Activated T-cell treated with anti-CD3 and anti-CD28 coated beads for 48 hours (primary cell): ENCODE results near the gene FOLR2.

Source experiments
- DNase-seq: peaks from one replicate; pipeline ENCODE4 v3.0.0-alpha.2; 2020; ENCODE audit warnings: low read depth

The FOLR2 gene

DNA sequence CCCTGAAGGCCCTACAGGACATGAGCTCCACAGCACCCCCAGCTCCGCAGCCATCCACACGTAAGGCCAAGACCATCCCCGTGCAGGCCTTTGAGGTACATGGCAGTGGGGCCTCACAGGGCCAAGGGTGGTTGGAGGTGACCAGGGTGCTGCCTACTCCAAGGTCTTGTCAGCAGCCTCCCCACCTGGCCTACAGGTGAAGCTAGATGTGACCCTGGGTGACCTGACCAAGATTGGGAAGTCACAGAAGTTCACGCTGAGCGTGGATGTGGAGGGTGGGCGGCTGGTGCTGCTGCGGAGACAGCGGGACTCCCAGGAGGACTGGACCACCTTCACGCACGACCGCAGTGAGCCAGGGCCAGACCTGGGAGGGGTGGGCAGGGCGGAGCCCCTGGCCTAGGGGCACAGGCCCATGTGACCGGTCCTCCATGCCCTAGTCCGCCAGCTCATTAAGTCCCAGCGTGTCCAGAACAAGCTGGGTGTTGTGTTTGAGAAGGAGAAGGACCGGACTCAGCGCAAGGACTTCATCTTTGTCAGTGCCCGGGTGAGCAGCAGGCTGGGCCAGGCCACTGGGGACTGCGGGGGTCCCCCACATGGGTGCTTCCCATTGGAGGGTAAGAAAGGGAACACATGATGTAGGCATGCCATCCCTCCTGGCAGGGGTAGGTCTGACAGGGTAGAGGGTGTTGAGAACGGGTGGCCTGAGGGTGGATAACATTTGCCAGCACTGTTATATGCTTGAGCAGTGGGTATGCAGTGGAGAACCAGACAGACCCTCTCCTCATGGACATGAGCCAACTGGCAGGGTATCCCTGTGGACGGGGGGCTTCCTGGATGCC is 13.6 kb downstream of the FOLR2 start:
- no peak for DNase-seq

DNA sequence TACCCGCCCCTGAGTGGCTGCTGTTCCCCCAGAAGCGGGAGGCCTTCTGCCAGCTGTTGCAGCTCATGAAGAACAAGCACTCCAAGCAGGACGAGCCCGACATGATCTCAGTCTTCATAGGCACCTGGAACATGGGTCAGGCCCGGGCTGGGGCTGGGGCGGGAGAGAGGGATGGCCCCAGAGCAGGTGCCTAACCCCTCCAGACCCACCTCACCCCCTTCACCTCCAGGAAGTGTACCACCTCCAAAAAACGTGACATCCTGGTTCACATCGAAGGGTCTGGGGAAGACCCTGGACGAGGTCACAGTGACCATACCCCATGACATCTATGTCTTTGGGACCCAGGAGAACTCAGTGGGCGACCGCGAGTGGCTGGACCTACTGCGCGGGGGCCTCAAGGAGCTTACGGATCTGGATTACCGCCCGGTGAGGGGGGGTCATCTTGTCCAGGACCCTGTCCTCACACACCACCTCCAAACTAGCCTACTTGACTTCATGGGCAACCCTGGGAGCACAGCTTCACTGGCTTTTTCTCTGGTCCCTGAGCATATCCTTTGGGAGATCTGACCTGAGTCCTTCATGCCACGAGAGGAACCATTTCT is 14.3 kb downstream of the FOLR2 start:
- DNase-seq = no peak

DNA sequence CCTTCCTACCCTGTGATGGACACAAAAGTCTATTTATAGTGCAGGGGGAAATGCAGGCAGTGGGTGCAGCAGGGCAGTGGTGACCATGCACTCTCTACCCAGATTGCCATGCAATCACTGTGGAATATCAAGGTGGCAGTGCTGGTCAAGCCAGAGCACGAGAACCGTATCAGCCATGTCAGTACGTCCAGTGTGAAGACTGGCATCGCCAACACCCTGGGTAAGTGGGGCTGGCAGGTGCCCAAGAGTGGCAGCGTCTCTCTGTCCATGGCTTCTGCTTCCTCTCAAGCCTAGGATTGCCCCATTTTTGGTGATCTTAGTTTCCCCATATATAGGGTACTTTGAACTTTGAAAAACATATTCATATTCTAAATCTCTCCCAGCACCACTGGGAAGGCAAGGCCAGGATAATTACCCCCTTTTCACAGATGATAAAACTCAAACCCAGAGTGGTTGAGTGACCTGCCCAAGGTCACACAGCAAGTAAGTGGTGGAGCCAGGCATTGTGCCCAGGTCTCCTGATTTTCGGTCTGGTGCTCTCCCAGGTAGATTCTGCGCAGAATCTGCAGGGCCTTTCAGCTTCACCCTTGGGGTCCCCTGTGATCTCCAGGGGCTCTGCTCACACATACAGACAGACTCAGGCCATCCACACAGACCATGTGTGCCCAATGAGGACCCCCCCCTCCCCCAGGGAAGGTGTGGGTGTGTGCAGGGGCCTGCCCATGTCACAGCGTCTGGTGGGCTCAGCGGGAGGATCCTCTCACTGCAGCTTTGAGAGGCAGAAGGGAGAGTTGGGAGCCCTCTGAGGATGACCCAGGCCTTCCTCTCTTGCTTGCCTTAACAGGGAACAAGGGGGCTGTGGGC is 15.0 kb downstream of the FOLR2 start:
- DNase-seq = no peak

DNA sequence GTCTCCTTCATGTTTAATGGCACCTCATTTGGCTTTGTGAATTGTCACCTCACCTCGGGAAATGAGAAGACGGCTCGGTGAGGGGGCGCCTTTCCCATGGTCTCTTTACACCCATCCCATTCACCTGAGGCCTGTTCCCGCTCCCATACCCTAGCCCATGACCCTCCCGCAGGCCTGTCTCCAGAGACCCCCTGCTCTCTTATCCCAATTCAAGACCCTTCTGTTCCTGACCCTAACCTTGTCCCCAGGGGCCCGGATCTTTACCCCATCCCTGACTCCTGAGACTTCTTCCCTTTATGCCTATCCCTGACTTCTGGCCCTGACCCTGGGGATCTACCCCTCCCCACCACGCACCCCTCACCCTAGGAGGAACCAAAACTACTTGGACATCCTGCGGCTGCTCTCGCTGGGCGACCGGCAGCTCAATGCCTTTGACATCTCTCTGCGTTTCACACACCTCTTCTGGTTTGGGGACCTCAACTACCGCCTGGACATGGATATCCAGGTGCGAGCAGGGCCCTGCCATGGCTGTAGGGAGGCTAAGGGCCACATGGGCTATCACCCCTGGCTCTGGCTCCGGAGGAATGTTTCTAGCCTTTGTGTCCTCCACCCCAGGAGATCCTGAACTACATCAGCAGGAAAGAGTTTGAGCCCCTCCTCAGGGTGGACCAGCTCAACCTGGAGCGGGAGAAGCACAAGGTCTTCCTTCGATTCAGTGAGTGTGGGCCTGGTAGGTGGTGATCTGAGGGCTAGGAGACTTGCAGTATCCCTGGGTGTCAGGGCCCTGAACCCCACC is 15.9 kb downstream of the FOLR2 start:
- no peak for DNase-seq

DNA sequence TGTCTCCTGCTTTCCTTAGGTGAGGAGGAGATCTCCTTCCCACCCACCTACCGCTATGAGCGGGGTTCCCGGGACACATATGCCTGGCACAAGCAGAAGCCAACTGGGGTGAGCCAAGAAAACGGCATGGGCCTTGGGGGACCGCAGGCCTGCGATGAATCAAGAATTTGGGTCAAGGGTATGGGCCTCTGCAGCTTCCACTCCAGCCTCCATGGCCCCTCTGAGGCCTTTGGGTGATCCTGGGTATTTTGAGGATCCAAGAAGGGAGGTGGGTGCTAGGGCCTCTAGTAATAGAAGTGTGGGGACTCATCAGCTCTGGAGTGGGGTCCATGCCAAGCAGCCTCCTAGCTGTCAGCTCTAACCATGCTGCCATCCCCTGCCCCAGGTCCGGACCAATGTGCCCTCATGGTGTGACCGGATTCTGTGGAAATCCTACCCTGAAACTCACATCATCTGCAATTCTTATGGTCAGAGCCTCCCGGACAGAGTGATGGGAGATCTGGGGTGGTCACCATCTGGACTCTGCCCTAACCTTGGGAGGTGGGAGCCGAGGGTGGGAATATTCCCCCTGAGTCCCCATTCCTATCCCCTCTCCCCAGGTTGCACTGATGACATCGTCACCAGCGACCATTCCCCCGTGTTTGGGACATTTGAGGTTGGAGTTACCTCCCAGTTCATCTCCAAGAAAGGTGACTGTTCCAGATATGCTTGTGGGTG is 16.6 kb downstream of the FOLR2 start:
- DNase-seq = no peak

DNA sequence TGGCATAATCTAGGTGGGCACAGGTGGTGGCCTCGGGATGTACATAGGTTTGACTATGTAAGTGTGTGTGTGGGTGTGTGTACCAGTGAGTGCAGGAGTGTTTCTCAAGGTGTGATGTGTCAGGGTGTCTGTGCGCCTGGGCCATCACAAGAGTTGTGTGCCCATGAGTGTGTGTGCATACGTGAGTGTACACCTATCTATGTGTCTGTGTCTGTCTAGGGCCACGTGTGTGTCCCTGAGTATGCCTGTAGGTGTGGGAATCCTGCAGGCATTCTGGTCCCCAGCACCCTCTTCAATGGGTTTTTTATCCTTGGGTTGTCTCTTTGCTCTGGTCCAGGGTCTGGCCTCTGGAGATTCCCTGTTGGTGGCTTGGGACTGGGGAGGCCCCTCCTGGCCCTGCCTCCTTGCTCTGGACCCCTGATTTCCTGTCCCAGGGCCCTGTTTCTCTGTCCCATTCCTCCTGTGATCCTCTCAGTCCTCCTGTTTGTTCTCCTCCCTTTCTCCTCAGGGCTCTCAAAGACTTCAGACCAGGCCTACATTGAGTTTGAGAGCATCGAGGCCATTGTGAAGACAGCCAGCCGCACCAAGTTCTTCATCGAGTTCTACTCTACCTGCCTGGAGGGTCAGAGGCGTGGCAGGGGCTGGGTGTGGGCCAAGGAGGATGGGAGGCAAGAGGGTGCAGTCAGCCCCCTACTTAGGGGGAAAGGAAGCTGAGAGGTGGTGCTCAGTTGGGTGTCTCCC is 17.3 kb downstream of the FOLR2 start:
- no peak for DNase-seq

DNA sequence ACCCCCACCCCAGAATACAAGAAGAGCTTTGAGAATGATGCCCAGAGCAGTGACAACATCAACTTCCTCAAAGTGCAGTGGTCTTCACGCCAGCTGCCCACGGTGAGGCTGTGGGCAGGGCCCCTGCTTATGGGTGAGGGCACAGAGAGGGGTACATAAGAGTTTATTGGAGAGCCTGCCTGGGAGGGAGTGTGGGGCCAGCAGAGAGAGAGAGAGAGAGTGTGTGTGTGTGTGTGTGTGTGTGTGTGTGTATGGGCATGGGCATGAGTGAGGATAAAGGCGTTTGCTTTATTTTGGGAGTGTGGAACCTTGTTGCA is 17.9 kb downstream of the FOLR2 start:
- DNase-seq = no peak

DNA sequence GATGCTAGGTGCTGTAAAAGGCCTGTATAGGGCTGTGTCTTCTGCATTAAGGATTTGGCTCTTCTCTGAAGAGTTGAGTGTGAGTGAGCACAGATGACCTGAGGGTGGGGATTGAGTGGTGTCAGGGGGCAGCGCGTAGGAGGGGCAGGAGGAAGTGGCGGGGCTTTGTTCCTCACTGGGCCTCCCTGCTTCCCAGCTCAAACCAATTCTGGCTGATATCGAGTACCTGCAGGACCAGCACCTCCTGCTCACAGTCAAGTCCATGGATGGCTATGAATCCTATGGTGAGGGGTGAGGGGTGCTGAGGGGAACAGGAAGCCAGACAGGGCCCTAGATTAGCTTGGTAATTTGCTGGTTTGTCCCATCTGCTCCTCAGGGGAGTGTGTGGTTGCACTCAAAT is 18.3 kb downstream of the FOLR2 start:
- DNase-seq = no peak

DNA sequence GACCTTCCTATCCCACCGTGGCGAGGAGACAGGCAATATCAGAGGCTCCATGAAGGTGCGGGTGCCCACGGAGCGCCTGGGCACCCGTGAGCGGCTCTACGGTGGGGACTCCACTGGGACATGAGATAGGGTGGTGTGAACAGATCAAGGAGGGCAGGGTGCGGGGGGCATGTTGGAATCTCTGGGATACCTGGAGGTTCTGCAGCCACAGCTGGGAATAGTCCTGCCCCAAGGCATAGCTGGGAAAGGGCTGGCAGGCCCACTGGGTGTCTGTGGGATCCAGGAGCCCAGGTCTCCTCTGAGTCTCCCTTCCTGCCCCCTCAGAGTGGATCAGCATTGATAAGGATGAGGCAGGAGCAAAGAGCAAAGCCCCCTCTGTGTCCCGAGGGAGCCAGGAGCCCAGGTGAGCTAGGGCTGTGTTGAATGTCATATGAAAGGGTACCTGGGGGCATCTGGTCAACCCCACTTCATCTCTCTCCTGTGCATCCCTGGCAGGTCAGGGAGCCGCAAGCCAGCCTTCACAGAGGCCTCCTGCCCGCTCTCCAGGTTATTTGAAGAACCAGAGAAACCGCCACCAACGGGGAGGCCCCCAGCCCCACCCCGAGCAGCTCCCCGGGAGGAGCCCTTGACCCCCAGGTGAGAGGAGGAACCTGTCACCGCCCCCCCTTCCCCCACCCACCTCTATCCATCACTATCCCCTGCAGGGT is 18.9 kb downstream of the FOLR2 start:
- DNase-seq = no peak

DNA sequence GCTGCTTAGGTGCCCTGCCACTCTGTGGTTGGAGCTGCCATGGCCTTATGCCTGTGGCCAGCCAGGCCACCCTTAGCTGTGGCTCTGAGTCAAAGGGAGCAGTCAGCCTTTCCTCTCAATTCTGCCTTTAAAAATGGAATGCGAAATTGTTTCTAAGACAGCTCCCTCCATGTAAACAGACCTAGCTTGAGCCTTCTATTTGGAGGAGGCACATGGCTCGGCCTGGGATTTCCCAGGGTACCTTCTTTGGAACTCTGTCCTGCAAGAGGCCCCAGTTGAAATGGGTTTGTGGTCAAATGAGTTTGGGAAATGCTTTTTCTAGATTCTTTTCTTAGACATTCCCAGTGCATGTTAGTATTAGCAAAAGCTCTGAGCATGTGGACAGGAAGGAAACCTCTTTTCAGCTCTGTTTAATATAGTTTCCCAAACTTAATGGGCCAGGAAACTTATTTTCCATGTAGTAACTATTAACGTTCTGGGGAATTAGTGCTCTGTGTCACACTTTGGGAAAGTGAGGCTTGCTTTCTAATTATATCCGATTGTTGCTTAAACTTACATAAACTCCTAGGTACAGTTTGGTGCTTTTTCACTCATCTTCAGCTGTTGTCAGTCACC is 19.6 kb downstream of the FOLR2 start:
- no peak for DNase-seq

DNA sequence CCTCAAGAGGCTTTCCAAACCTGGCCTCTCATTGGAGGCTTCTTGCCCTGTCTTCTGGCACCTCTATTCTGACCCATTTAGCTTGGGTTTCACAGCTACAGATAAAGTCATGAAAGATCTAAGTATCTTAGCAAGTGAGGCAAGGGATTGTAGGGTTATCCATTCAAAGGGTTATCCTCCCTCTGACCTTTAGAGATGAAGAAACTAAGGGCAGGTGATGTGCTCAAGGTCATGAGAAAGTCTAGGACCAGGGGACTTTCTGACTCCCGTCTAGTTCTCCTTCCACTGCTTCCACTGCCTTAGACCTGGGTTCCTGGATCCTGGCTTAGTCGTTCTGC is 20.1 kb downstream of the FOLR2 start:
- DNase-seq = no peak

DNA sequence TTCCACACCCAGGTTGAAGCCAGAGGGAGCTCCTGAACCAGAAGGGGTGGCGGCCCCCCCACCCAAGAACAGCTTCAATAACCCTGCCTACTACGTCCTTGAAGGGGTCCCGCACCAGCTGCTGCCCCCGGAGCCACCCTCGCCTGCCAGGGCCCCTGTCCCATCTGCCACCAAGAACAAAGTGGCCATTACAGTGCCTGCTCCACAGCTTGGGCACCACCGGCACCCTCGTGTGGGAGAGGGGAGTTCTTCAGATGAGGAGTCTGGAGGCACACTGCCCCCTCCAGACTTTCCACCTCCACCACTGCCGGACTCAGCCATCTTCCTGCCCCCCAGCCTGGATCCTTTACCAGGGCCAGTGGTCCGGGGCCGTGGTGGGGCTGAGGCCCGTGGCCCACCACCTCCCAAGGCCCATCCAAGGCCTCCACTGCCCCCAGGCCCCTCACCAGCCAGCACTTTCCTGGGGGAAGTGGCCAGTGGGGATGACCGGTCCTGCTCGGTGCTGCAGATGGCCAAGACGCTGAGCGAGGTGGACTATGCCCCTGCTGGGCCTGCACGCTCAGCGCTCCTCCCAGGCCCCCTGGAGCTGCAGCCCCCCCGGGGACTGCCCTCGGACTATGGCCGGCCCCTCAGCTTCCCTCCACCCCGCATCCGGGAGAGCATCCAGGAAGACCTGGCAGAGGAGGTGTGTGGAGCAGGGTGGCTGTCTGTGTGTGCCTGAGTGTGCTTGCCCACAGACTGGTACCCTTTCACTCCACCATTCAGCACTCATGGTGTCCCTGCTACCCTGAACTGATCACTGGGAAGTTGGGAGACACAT is 20.7 kb downstream of the FOLR2 start:
- no peak for DNase-seq

DNA sequence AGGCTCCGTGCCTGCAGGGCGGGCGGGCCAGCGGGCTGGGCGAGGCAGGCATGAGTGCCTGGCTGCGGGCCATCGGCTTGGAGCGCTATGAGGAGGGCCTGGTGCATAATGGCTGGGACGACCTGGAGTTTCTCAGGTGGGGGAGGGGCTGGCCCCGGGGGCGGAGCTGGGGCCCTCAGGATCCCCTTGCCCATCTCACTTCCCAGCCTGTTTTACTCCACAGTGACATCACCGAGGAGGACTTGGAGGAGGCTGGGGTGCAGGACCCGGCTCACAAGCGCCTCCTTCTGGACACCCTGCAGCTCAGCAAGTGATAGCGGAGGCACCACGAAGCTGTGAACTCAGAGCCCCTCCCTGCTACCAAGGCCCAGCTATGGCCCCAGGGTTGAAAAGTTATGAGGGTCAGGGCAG is 21.5 kb downstream of the FOLR2 start:
- DNase-seq = peak; percentile 54

DNA sequence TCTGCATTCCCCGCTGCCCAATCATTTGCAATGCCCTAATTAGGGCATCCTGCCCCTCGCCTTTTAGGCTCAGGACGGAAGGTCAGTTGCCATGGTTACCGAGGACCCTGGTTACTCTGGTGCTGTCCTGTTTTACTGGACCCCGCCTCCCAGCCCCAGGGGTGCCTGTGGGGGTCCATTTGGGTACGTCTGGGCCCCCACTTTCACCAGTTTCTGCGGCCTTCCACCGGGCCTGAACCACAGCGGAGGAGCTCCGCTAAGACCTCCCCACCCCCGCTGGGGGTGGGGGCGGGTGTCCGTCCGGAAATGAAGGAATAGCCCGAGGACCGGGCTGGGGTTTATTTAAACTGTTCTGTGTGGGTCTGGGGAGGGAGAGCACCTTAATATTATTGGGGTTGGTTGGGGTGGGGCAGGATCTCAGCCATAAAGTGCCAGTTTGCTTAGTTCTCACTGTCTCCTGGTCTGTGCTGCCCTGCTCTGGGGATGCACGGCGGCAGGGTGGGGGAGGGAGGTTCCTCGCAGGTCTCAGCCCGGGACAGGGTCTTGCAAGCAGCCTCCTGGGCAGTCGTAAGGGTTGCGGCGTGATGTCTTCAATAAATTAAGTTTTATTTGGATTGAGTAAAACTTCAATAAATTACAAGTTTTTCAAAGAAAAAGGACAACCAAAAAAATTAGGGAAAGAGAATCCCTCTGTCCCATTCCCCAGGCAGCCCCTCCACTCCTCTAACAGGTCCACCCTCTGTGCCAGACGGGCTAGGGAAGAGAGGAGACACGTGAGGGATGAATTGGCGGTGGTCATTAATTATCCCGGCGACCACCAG is 22.1 kb downstream of the FOLR2 start:
- DNase-seq = no peak

DNA sequence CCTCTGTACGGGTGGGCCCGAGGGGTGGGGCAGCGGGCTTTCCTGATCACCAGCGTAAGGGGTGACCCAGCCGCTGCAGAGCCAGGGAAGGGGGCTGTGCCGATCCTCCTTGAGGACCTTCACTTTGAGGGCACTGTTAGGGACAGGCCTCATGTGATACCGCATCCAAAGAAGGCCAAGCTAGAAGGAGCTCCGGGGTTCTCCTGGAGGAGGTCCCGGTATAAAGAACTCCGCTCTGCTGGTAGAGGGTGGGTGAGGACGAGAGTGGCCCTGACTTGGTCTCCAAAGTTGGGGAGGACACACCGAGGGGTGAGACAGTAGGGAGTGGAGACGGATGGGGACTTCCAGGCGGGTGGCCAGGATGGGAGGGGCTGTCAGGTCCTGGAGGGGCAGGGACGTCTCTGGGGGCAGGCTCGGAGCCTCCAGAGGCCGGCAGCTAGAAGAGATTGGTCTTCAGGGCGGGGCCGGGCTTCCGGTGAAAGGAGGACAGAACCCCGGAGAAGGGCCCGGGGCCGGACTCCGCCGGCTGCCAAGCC is 22.8 kb downstream of the FOLR2 start:
- no peak for DNase-seq

DNA sequence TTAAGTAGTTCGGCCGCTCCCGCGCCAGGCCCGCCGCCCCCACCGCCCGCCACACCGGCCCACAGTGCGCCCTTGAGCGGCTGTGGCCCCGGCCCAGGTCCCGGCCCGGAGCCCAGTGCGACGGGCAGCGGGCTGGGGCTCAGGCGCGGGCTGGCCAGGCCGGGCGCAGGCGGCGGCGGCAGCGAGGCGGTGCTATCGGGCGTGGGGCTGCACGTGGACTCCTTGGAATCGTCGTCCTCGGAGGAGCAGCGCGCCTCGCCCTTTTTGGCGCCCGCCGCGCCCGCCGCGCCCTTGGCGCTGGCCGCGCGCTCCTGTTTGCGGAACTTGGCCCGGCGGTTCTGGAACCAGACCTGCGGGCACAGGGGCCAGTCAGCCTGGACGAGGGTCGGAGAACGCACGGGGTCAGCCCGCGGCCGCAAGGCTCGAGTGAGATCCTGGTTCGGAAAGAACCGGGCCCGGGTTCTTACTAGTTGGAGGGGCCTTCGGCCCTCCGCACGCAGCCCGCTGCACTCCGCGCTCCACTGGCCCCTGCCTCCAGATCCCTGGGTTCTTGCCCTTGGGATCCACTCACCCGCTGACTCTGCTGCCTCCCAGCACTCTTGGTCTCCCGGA is 23.4 kb downstream of the FOLR2 start:
- DNase-seq = no peak
